NK-92 (cell line): ENCODE data around the gene POLR1G.
"Not testable (repeated sequence)": the region's sequence is repeated elsewhere in the genome, so short reads cannot be mapped to it uniquely, and the experiment has no call there.

Experiments
- DNase-seq: peaks from one replicate; lab custom pipeline; 2025; ENCODE audit not compliant: unreplicated experiment; lab: John Stamatoyannopoulos, UW

POLR1G gene

GRCh38 chr19:45395821-45396617 lies 10.4 kb upstream of the POLR1G start:
- DNase-seq: no peak

- DNase-seq: no peak
Observed at GRCh38 chr19:45400192-45400591, 6.3 kb upstream of the POLR1G start.

GRCh38 chr19:45401815-45402214 lies 4.6 kb upstream of the POLR1G start:
- no peak for DNase-seq

- DNase-seq: no peak
Observed at GRCh38 chr19:45402298-45403061, 4.0 kb upstream of the POLR1G start.

GRCh38 chr19:45403272-45403671 lies 3.2 kb upstream of the POLR1G start:
- DNase-seq: no peak

- DNase-seq: no peak
Observed at GRCh38 chr19:45403781-45404556, 2.5 kb upstream of the POLR1G start.

GRCh38 chr19:45404557-45405434 lies 1.6 kb upstream of the POLR1G start, which contains the start of gene PPP1R13L:
PPP1R13L (minus strand) TSS chr19:45405069; CDS start chr19:45398318, 6,751 bp downstream.
- no peak for DNase-seq

GRCh38 chr19:45405435-45406225 lies 814 bp upstream of the POLR1G start:
- no peak for DNase-seq

- DNase-seq: no peak
Observed at GRCh38 chr19:45407091-45407375, 589 bp downstream of the POLR1G start.

GRCh38 chr19:45407585-45407984 lies 1.1 kb downstream of the POLR1G start:
- not testable (repeated sequence) for DNase-seq

- DNase-seq: no peak
Observed at GRCh38 chr19:45408121-45408520, 1.7 kb downstream of the POLR1G start.

- no peak for DNase-seq
Observed at GRCh38 chr19:45408830-45409556, 2.5 kb downstream of the POLR1G start.

GRCh38 chr19:45409557-45409920 lies 3.1 kb downstream of the POLR1G start:
- no peak for DNase-seq

- DNase-seq: not testable (repeated sequence)
Observed at GRCh38 chr19:45410330-45410729, 3.9 kb downstream of the POLR1G start.

GRCh38 chr19:45413497-45413896 lies 7.1 kb downstream of the POLR1G start:
- no peak for DNase-seq

GRCh38 chr19:45414468-45414867 lies 8.0 kb downstream of the POLR1G start:
- no peak for DNase-seq

- DNase-seq: no peak
Observed at GRCh38 chr19:45417151-45417550, 10.7 kb downstream of the POLR1G start.

GRCh38 chr19:45418802-45419201 lies 12.4 kb downstream of the POLR1G start:
- DNase-seq: no peak

- DNase-seq: no peak
Observed at GRCh38 chr19:45419396-45419795, 13.0 kb downstream of the POLR1G start.
